H54 (cell line): ENCODE results near the gene VPS13D.
"Not testable (repeated sequence)": the region's sequence is repeated elsewhere in the genome, so short reads cannot be mapped to it uniquely, and the experiment has no call there.

Experiments used
- DNase-seq: peaks from one replicate; pipeline ENCODE4 v3.0.0; 2011; ENCODE audit warnings: low spot score, mixed read lengths; ENCODE audit not compliant: insufficient read length
- FAIRE-seq: peaks from 3 replicates; lab custom pipeline; 2011; peaks lifted over from hg19 to GRCh38; lab: Jason Lieb, UNC
- POLR2A ChIP-seq: IDR thresholded peaks from 2 replicates; pipeline ENCODE4 v1.6.1; 2011; ENCODE audit warnings: low read depth, mild to moderate bottlenecking, low read length

The VPS13D gene

DNA sequence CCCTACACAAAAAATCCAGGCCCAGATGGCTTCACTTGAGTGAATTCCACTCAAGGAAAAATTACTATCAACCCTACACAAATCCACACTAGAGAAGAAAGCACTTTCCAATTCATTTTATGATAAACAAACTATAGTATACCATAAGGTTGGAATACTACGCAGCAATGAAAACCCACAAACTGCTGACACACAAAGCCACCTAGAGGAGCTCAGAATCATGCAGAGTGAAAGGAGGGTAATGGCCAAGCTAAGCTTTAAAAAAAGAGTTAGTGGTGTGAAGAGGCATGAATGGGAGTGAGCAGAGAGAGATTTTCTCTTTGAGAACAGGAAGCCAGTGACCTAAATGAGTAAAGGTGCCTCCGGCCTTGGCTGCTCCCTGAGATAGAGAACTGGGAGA lies 294.4 kb downstream of the VPS13D start:
- FAIRE-seq (no peak), DNase-seq (no peak)
- TF ChIP-seq POLR2A: no peak

DNA sequence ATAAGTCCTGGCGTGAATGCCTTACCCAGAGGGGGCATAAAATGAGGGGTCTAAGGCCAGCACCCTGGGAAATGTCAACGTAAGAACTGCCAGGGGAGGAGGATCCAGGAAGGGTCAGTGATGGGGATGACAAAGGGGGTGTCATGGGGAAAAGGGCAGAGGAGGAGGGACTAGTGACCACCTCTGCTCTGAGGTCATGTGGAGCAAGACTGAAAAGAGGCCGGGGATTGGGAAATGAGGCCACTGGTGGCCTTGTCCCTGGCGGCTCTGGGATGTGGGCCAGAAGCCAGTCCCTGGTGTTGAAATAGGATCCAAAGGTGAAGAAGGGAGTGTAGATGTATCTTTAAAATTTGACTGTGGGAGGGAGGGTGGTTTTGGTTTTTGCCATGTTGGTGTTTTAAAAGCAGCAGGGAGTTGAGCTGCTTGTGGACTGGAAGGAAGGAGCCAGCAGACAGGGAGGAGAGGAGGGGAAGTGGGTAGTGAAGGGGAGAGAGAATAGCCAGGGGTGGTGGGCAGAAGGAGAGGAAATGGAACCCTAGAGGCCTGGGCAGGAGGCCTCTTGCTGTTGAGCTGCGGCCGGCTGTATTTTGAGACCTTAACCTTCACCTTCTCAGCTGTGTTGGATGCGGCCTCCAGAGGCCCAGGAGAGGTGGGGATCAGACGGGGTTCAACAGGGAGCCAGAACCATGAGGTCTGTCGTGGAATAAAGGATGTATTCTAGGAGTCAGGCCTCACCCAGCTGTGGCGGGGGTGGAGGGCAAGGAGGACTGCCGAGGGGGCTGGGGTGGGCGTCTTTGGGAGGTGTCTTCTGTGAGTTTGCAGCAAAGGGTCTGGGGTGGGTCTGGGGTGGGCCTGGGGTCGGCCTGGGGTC lies 295.7 kb downstream of the VPS13D start:
- FAIRE-seq: no peak
- DNase-seq: no peak

DNA sequence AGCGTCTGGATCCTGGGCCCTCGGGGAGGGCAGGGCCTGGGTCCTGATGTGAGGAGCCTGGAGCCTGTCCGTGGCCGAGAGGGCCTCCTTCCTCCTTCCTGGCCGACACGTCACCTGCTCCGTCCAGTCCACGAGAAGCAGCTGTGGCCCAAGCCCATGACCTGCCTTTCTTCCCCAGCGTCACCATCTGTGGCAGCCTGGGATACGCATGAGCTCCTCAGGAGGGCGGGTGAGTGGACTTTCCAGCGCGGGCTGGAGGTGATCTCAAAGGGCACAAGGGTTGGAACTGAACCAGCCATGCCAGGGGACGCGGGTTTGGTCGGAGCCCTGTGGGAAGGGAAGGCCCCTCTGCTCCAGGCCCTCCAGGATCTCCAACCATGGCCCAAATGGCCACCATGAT lies 297.7 kb downstream of the VPS13D start:
- FAIRE-seq (no peak), DNase-seq (no peak)
- TF ChIP-seq POLR2A: no peak

More for the DNA sequence above, 295.7 kb downstream of the VPS13D start:
- no peak for TF ChIP-seq POLR2A

DNA sequence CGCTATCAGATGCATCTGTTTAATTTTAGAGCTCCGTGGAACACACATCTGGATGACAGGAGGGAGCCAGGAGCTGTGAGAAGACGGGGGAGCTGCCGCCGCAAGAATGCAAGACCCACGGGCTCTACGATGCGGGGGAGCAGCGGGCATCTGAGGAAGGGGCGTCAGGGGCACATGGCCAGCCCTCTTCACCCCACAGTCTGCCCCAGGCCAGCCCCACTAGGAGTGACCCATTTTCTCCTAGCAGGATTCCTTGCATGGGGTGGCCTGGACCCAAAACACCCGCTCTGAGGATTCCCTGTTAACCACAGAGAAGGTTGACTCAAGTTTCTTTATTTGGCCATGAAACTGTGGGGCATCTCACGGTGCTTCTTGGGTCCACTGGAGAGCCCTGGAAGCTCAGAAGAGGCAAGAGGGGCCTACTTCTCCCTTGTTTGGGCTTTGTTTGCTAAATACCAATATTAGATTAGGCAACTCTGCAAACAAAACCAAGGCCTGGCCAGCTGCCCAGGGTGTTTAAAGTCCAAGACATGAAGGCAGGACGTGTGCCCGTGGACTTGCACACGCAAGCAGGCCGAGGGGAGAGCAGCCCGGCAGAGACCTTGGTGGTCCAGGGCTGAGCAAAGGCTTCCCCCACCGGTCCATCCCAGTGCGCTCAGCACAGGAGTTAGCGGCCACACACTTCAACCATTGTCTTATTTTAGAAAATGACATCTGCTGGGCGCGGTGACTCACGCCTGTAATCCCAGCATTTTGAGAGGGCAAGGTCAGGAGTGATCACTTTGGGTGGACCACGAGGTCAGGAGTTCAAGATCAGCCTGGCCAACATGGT lies 298.4 kb downstream of the VPS13D start:
- DNase-seq (no peak), FAIRE-seq (no peak)
- no peak for TF ChIP-seq POLR2A

DNA sequence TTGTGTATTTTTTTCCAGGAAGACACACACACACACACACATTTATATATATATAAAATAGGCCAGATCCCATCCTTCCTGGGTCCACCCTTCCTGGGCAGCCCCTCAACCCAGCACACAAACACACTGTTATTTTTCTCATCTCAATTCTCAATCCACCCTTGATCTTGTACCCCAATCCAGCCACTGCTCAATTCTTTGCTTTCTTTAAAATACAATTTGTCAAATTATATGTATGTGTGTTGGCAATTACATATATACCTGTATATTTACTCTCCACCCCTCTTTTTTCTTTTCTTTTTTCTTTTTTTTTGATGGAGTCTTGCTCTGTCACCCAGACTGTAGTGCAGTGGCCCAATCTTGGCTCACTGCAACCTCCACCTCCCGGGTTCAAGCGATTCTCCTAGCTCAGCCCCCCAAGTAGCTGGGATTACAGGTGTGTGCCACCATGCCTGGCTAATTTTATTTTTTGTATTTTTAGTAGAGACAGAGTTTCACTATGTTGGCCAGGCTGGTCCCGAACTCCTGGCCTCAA lies 299.9 kb downstream of the VPS13D start:
- no peak for TF ChIP-seq POLR2A
- DNase-seq (no peak), FAIRE-seq (no peak)

DNA sequence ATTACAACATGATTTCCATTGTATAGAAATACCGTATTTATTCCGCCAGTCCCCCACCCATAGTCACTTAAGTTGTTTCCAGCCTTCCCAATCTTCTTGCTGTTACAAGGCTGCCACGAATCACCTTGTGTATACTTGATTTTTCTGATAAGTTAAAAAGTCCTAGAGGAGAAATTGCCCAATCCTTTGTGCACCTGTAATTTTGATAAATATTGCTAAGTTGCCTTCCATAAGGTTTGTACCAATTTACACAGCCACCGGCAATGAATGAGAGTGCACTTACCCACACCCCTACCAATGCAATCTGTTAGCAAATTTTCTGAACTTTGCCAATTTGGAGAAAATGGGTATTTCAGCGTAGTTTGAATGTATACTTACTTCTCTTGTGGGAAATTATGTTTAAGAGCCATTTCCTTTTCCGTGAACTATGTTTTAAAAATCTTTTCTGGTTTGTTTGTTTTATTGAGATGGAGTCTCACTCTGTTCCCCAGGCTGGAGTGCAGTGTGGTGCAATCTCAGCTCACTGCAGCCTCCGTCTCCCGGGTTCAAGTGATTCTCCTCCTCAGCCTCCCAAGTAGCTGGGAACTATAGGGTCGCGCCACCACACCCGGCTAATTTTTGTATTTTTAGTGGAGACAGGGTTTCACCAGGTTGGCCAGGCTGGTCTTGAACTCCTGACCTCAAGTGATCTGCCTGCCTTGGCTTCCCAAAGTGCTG lies 300.8 kb downstream of the VPS13D start:
- DNase-seq (no peak), FAIRE-seq (no peak)
- no peak for TF ChIP-seq POLR2A

DNA sequence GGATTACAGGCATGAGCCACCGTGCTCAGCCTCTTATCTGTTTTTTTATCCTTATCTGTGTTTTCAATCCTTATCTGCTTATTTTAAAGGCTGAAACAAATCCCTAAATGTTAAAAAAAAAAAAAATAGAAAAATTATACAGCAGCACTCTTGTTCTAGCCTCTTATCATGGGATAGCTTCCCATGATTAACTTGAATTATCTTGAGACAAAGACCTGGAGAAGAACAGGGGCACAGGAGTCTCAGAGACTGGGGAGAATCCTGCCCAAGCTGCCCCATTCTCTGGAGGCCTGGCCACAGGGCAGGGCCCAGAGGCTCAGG lies 301.3 kb downstream of the VPS13D start:
- DNase-seq (no peak), FAIRE-seq (no peak)
- no peak for TF ChIP-seq POLR2A

DNA sequence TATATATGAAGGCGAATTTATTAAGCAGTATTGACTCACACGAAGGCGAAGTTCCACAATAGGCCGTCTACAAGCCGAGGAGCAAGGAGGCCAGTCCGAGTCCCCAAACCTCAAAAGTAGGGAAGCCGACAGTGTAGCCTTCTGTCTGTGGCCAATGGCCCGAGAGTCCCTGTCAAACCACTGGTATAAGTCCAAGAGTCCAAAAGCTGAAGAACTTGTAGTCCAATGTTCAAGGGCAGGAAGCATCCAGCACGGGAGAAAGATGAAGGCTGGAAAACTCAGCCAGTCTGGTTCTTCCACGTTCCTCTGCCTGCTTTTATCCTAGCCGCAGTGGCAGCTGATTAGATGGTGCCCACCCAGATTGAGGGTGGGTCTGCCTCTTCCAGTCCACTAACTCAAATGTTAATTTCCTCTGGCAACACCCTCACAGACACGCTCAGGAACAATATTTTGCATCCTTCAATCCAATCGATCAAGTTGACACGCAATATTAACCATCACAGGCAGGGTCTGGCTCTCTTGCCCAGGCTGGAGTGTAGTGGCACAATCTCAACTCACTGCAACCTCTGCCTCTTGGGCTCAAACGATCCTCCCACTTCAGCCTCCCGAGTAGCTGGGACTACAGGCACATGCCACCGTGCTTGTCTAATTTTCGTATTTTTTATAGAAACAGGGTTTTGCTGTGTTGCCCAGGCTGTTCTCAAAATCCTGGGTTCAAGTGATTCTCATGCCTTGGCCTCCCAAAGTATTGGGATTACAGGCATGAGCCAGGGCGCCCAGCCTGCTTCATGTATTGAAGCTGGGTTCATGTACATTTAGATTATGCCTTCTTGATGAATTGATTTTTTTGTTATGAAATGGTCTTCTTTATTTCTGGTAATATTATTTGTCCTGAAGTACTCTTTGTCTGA lies 302.8 kb downstream of the VPS13D start:
- FAIRE-seq: no peak
- TF ChIP-seq POLR2A: no peak
- no peak for DNase-seq

DNA sequence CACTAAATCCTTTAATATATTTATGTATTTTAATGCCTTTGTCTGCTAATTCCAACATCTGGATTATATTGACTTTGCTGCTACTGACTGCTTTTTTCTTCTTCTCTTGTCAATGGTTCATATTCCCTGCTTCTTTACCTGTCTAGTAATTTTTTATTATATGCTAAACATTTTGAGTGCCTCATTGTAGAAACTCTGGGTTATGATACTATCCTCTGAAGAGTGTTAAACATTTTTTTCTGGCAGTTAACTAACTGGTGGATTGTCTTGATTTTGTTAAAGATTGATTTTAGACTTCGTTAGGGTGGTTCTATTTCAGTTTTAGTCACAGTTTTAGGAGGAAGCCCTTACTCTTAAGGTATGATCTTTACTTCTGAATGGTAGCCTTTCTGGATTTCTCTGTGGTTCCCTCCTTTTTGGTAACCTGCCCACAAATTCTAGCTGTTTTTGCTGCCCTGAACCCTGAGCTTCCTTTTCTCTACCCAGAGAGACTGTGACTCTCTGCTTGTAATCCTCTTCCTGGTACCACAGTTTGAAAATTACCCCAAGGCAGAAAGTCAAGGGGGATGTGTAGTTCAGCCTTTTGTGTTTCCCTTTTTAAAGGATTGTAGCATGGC lies 306.3 kb downstream of the VPS13D start:
- no peak for DNase-seq
- no peak for FAIRE-seq
- TF ChIP-seq POLR2A: no peak

DNA sequence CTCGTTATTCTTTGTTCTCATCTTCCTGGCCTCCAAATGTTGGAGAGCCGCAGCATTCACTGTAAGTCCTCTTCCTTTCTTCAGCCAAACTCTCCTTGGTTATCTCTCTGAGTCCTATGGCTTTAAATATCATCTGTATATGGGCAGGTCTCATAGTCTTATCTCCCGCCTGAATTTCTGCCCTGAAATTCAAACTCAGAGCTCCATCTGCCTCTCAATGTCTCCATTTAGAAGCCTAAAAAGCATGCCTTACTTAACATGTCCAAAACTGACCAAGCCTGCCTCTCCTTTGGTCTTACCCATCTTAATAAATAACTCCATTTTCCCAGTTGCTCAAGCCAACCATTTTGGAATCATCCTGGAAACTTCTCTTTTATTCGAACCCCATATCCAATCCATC lies 307.5 kb downstream of the VPS13D start:
- no peak for FAIRE-seq
- no peak for DNase-seq
- TF ChIP-seq POLR2A: no peak

DNA sequence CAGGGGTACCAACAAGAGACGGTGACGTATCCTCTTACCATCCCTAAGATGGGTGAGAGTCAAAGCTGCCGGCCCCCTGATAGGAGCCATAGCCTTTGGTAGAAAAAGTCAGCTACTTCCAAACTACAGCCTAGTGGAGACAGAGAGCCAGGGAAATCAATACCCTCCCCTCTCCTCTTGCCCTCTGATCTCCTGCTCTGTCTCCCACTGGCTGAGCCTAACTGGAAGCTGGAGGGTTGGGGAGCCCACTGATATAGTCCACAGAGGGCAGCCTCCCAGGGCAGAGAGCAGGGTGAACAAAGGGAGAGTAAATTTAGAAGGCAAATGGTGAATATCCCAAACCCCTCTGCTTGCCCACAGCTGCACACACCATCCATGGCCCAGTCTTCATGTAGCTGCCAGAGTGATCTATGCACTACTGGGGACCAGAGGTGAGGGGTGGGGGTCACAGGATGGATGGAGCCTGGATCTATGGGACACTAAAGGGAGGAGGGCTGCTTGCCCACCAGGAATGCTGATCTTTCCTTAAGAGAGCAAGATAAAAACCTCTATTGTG lies 308.2 kb downstream of the VPS13D start:
- no peak for FAIRE-seq
- DNase-seq: no peak
- no peak for TF ChIP-seq POLR2A

DNA sequence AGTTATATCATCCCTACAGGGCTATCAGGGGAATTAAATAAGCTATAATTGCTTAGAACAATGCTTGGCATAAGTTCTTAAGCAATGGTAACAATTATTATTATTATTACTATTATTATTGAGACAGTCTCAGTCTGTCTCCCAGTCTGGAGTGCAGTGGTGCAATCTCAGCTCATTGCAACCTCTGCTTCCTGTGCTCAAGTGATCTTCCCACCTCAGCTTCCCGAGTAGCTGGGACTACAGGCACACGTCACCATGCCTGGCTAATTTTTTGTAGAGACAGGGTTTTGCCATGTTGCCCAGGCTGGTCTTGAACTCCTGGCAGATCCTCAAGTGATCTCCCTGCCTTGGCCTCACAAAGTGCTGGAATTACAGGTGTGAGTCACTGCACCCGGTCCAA lies 308.7 kb downstream of the VPS13D start:
- not testable (repeated sequence) for DNase-seq, FAIRE-seq
